Ishikawa (cell line): Measurements from ENCODE around the gene CCDC50.
A peak's percentile ranks its signal among the peaks of the same experiment; 100 is the strongest.

Experiments
- EP300 ChIP-seq: IDR thresholded peaks from 2 replicates; pipeline ENCODE4 v1.6.1; 2012; ENCODE audit warnings: borderline replicate concordance
- RAD21 ChIP-seq: IDR thresholded peaks from 2 replicates; pipeline ENCODE4 v1.6.1; 2012; ENCODE audit warnings: low read depth
- REST ChIP-seq: IDR thresholded peaks from 2 replicates; pipeline ENCODE4 v1.6.1; 2012; ENCODE audit warnings: low read depth, mild to moderate bottlenecking

- TF ChIP-seq EP300 = peak; percentile 23; the same call in 1 of the 2 replicates
- TF ChIP-seq REST = no peak
- TF ChIP-seq RAD21 = no peak; the same call in 1 of the 2 replicates
Observed at GRCh38 chr3:191356631-191357439, 27.6 kb downstream of the CCDC50 start.
